NK-92 (cell line): ENCODE data around the gene CD74.

Experiments used
- DNase-seq: peaks from one replicate; lab custom pipeline; 2025; ENCODE audit not compliant: unreplicated experiment; lab: John Stamatoyannopoulos, UW

The CD74 gene

DNA sequence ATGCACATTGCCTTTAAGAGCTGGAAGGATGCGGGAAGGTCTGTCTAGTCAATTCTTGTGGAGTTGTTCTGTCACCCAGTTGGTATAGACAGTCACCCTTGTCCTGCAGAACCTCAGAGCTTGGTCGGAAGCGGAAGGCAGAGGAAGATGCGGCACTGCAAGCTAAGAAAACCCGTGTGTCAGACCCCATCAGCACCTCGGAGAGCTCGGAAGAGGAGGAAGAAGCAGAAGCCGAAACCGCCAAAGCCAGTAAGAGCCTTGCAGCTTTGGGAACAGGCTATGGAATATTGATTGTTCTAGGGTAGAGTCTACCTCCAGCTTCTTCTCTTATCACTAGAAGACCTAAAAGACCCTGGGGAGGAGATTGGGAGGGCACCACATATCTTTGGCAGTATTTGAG is 48.7 kb downstream of the CD74 start:
- no peak for DNase-seq

DNA sequence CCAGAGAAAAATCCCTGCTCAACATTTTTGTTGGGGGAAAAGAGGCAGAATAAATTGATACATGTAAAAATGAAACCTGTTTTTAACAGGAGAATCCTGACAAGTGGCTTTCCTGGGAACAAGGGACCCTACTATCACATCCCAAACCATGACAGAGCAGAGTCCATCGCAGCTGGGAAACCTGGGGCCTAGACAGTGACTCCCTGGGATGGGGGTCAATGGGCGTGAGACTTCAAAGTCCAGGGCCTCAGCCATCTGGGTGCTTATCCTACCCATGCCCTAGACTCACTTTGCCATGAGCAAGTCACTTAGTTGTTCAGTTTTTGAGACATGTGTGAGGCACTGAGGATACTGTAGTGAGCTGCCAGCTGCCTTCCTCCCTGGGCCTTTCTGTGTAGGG is 49.5 kb downstream of the CD74 start:
- no peak for DNase-seq

GRCh38 chr5:150361301-150361700 is 51.4 kb downstream of the CD74 start:
- no peak for DNase-seq

DNA sequence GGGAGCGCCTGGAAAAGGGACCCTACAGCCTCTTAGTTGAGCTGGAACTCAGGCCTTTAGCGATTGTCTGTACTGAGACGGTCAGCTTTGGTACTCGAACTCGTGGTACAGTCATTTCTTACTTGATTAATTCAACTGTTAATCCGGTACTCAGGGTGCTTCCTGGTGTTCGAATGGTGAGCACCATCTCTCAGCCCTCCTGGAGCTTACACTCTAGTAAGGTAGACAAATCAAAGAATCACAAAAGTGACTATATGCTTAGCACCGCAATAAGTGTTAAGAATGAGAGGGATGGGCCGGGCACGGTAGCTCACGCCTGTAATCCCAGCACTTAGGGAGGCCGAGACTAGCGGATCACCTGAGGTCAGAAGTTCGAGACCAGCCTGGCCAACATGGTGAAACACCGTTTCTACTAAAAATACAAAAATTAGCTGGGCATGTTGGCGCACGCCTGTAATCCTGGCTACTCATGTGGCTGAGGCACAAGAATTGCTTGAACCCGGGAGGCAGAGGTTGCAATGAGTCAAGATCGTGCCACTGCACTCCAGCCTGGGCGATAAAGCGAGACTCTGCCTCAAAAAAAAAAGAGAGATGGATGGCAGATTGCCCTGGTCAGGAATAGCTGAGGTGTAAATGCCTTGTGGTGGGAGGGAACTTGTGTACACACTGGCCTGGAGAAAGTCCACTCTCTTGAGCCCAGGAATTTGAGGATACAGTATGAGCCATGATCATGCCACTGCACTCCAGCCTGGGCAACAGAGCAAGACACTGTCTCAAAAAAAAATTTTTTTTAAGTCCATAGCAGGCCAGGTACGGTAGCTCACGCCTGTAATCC is 54.2 kb downstream of the CD74 start:
- no peak for DNase-seq

GRCh38 chr5:150357326-150358260 is 55.1 kb downstream of the CD74 start, which contains the start of gene TCOF1:
Gene TCOF1, plus strand, starts transcription at chr5:150357697. Its CDS starts 50 bp downstream, at chr5:150357747.
- DNase-seq = peak; percentile 43

DNA sequence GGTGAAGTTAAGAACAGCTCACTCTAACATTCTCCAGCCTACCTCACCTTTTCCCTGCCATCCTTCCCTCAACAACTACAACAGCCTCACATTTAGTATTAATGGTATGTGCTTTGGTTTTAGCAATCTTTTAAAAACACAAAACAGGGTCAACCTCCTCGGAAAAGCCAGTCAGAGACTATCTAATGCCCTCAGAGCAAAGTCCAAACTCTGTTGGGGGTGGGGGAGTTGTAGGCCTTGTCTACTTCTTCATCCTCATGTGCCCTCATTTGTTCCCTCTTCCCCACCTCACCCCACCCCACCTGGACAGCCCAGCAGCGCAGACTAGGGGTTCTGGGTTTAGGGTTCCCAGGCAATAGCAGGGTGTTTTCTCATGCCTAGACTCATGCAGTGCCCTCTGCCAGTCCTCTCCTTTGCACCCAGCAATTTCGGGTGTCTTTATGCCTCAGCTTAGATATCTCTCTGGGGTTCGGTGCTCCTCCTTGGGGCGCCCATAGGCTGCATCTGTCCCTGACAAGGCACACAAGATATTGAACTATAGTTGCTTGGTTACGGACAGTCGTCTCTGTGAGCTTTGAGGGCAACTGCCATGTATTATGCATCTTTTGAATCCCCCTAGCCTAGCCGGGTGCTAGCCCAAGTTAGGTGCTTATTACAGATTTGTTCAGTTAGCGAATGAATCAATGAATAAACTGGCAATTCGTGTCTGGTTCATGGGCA is 56.0 kb downstream of the CD74 start:
- DNase-seq = no peak

DNA sequence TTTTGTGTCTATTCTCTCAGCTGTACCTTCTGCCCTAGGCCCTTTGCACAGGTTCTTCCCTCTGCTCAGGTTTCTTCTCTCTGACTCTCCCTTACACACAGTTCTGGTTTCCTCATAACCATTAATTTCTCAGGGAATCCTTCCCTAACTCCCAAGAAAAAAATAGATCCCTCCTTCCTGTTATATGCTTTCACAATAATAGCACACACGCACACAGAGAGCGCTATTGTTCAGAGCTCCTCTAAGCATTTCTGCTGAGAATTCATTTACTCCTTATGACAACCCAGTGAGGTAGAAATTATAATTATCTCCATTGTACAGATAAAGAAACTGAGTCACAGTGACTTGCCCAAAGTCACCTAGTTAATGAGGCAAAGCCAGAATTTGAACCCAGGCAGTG is 56.9 kb downstream of the CD74 start:
- DNase-seq = no peak

DNA sequence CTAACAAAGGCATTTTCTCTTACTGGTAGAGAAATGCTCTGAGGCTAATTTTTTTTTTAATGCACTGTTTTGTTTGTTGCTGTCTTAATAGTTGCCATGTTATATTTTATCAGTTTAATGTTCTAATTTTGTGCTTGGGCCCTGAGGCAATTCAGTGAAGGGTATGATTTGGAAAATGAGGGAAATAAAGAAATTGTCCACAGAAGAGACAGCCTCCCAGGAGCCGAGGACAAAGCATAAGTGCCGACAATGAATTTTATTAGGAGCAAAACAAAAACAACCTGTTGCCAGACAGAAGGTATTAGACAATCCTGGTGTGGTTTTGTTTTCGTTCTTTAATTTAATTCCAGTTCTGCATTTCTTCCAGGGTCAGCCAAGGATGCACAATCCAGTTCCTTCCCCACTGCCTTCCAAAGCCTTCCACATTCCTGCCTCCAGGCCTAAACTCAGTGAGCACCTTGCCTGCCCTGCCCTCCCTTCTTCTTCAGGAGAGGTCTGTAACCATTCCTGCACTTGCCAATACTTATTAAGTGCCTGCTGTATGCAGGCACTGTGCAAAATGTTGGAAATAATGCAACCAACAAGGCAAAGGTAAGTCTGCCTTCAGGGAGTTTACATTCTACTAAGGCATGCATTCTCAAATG is 59.6 kb downstream of the CD74 start:
- no peak for DNase-seq

- no peak for DNase-seq
These were observed 60.3 kb downstream of the CD74 start for GRCh38 chr5:150352244-150353031.
